ENCODE results near the gene ADAMTS2.
"Not testable (repeated sequence)": the region's sequence is repeated elsewhere in the genome, so short reads cannot be mapped to it uniquely, and the experiment has no call there.

ADAMTS2 gene

GRCh38 chr5:179325296-179326031 lies 19.8 kb downstream of the ADAMTS2 start:
- no peak for DNase-seq

- no peak for DNase-seq
Measured at GRCh38 chr5:179324760-179325295, 20.4 kb downstream of the ADAMTS2 start.

GRCh38 chr5:179324316-179324715 lies 20.9 kb downstream of the ADAMTS2 start:
- not testable (repeated sequence) for DNase-seq

- no peak for DNase-seq
Measured at GRCh38 chr5:179323026-179323870, 22.0 kb downstream of the ADAMTS2 start.

GRCh38 chr5:179322071-179323025 lies 22.9 kb downstream of the ADAMTS2 start:
- DNase-seq: no peak

- no peak for DNase-seq
Measured at GRCh38 chr5:179321206-179321987, 23.9 kb downstream of the ADAMTS2 start.

GRCh38 chr5:179319741-179320281 lies 25.4 kb downstream of the ADAMTS2 start:
- no peak for DNase-seq

- no peak for DNase-seq
Measured at GRCh38 chr5:179319123-179319522, 26.1 kb downstream of the ADAMTS2 start.

- no peak for DNase-seq
Measured at GRCh38 chr5:179318221-179318955, 26.9 kb downstream of the ADAMTS2 start.

- no peak for DNase-seq
Measured at GRCh38 chr5:179317411-179318220, 27.6 kb downstream of the ADAMTS2 start.

- DNase-seq: no peak
Measured at GRCh38 chr5:179316982-179317381, 28.3 kb downstream of the ADAMTS2 start.

- no peak for DNase-seq
Measured at GRCh38 chr5:179316111-179316551, 29.1 kb downstream of the ADAMTS2 start.

GRCh38 chr5:179315356-179315890 lies 29.8 kb downstream of the ADAMTS2 start:
- DNase-seq: no peak

GRCh38 chr5:179314606-179315355 lies 30.5 kb downstream of the ADAMTS2 start:
- no peak for DNase-seq

- no peak for DNase-seq
Measured at GRCh38 chr5:179313849-179314521, 31.3 kb downstream of the ADAMTS2 start.

- no peak for DNase-seq
Measured at GRCh38 chr5:179312557-179313235, 32.6 kb downstream of the ADAMTS2 start.

- no peak for DNase-seq
Measured at GRCh38 chr5:179311581-179311980, 33.7 kb downstream of the ADAMTS2 start.
